HG03066 (cell line): Measurements from ENCODE around the gene TPM3.
A peak's percentile ranks its signal among the peaks of the same experiment; 100 is the strongest.
"Not testable (repeated sequence)": the region's sequence is repeated elsewhere in the genome, so short reads cannot be mapped to it uniquely, and the experiment has no call there.

Experiments
- ATAC-seq: cut with Tn5 transposase; IDR thresholded peaks from one replicate; pipeline ENCODE4 v1.9.1; 2021; ENCODE audit warnings: low read depth; ENCODE audit not compliant: unreplicated experiment

Gene TPM3

GRCh38 chr1:154191990-154192461, at the start of gene TPM3:
TSS of gene TPM3 (minus strand) at chr1:154192100. CDS start at chr1:154192018, 82 bp downstream.
- ATAC-seq: no peak

- no peak for ATAC-seq
These were observed 48.5 kb upstream of the TPM3 start for GRCh38 chr1:154240294-154240833.

- no peak for ATAC-seq
These were observed 47.6 kb upstream of the TPM3 start for GRCh38 chr1:154239491-154239890.

GRCh38 chr1:154237880-154238506, 46.1 kb upstream of the TPM3 start:
- ATAC-seq: no peak

GRCh38 chr1:154237435-154237834, 45.5 kb upstream of the TPM3 start:
- ATAC-seq: no peak

- ATAC-seq: no peak
These were observed 45.0 kb upstream of the TPM3 start for GRCh38 chr1:154236855-154237254.

- ATAC-seq: not testable (repeated sequence)
These were observed 41.2 kb upstream of the TPM3 start for GRCh38 chr1:154233127-154233526.

GRCh38 chr1:154231112-154231511, 39.2 kb upstream of the TPM3 start:
- ATAC-seq: not testable (repeated sequence)

GRCh38 chr1:154225370-154225769, 33.5 kb upstream of the TPM3 start:
- ATAC-seq: no peak

- no peak for ATAC-seq
These were observed 31.7 kb upstream of the TPM3 start for GRCh38 chr1:154223621-154224020.

- ATAC-seq: no peak
These were observed 31.0 kb upstream of the TPM3 start for GRCh38 chr1:154222918-154223317.

GRCh38 chr1:154222518-154222917, 30.6 kb upstream of the TPM3 start:
- no peak for ATAC-seq

GRCh38 chr1:154221278-154222001, 29.5 kb upstream of the TPM3 start:
- peak; percentile 19 for ATAC-seq

GRCh38 chr1:154220970-154221277, 29.0 kb upstream of the TPM3 start:
- no peak for ATAC-seq

- ATAC-seq: peak; percentile 86
These were observed 28.4 kb upstream of the TPM3 start, which contains the start of gene UBAP2L for GRCh38 chr1:154220071-154220969. TSS of gene UBAP2L (plus strand) at chr1:154220955. CDS start at chr1:154225124, 4,169 bp downstream.

GRCh38 chr1:154219541-154219940, 27.6 kb upstream of the TPM3 start:
- ATAC-seq: no peak

GRCh38 chr1:154218545-154218944, 26.6 kb upstream of the TPM3 start:
- ATAC-seq: no peak

- no peak for ATAC-seq
These were observed 21.4 kb upstream of the TPM3 start for GRCh38 chr1:154213274-154213673.

- no peak for ATAC-seq
These were observed 20.2 kb upstream of the TPM3 start for GRCh38 chr1:154212083-154212482.

GRCh38 chr1:154208677-154209388, 16.9 kb upstream of the TPM3 start:
- ATAC-seq: no peak
